Breast epithelium (tissue), 4 donors: ENCODE data around the gene FAM83C. TPM values are rescaled to one million over a fixed set of nuclear protein-coding genes. Genes with fewer than 3 reads are reported as not detected.

Source experiments
- DNase-seq, 2 donors: peaks; one replicate each; pipeline ENCODE4 v3.0.0-alpha.2; 2019; ENCODE audit warnings: low spot score in 2 of 2
- H3K27ac ChIP-seq, 2 donors: fragments of 200-600 bp; sonication (generic) in 1 of 2; one replicate each; pipeline ENCODE4 v1.5.1; 2016 to 2019; ENCODE audit warnings: mild to moderate bottlenecking in 1 of 2
- H3K27me3 ChIP-seq, 2 donors: fragments of 200-600 bp; sonication (generic) in 1 of 2; one replicate each; pipeline versions ENCODE4 v1.5.1 to v1.6.0; 2017 to 2019; ENCODE audit warnings: control low read depth in 1 of 2, mild to moderate bottlenecking in 1 of 2
- H3K36me3 ChIP-seq: fragments of 200-600 bp; one replicate; pipeline ENCODE4 v1.5.1; 2019
- H3K4me1 ChIP-seq, 2 donors: fragments of 200-600 bp; sonication (generic); one replicate each; pipeline ENCODE4 v1.5.1; 2016 to 2019; ENCODE audit warnings: control low read depth in 1 of 2
- H3K4me3 ChIP-seq, 3 donors: fragments of 200-600 bp; sonication (generic); 1 replicate in 2 of 3; 2 replicates in 1 of 3; pipeline ENCODE4 v1.5.1; 2016 to 2019; ENCODE audit warnings: mild to moderate bottlenecking in 3 of 3, moderate library complexity in 2 of 3
- H3K9me3 ChIP-seq, 2 donors: fragments of 200-600 bp; sonication (generic) in 1 of 2; one replicate each; pipeline ENCODE4 v1.5.1; 2016 to 2019; ENCODE audit warnings: control low read depth in 1 of 2
- POLR2A ChIP-seq: fragments of 450-650 bp; IDR thresholded peaks from one replicate; pipeline ENCODE4 v1.6.1; 2016; ENCODE audit warnings: antibody characterized with exemption, mild to moderate bottlenecking, moderate library complexity
- POLR2AphosphoS5 ChIP-seq, 3 donors: sonication (generic); formaldehyde crosslinking; IDR thresholded peaks; one replicate each; pipeline ENCODE4 v1.6.1; 2017; ENCODE audit warnings: antibody characterized with exemption in 3 of 3
- intact Hi-C: fragments of 100-400 bp; cut with DNase I; formaldehyde crosslinking; loops from one replicate; pipeline ENCODE4 v1.15.1; 2023; ENCODE audit warnings: low total_unique reads
- total RNA-seq, 3 donors: library from RNA; depleted of rRNA; stranded (reverse); fragments of >200 nt; gene quantifications; one replicate each; pipeline ENCODE4 v1.1.0, GENCODE V29; 2016
- TF ChIP-seq, protein P1 (sequence below), 3 donors: fragments of 450-650 bp; IDR thresholded peaks; one replicate each; pipeline ENCODE4 v1.5.1; 2016 to 2017; ENCODE audit warnings: antibody characterized with exemption in 3 of 3, mild to moderate bottlenecking in 3 of 3, moderate library complexity in 3 of 3

FAM83C gene
- total RNA-seq, 3 donors from 2014 or later: 0.15 TPM; not detected in 2

DNA sequence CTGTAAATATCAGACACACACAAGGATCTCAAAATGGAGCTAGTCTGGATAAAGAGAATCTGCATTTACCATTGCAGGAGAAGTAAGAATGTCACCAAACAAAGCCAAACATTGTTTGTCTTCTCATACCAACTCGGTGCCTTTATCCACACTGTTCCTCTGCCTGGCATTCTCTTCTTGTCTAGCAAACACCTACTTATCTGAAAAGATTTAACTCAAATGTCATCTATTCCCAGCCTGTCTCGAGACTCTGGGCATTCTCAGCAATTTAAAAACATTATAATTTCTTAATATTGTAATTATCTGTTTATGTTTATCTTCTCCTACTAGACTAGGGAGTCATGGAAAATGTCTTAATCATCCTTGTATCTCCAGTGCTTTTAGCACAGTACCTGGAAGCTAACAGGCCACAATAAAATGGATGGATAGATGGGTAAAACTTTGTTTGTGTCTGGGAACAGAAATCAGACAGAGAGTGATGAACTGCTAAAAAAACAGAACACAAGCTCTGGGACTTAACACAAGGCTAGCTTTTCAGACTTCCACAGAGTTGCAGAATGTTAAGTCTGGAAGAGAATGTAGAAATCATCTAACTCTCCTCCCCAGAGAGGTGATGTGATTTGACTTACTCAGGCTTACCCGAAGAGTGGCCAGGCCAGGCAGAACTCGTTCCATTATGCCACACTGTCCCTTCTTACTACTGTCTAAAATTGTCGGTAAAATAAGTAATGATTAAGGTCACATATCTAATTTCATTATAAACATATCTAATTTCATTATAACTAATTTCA is 42.3 kb upstream of the FAM83C start:
- TF ChIP-seq, protein P1, sequence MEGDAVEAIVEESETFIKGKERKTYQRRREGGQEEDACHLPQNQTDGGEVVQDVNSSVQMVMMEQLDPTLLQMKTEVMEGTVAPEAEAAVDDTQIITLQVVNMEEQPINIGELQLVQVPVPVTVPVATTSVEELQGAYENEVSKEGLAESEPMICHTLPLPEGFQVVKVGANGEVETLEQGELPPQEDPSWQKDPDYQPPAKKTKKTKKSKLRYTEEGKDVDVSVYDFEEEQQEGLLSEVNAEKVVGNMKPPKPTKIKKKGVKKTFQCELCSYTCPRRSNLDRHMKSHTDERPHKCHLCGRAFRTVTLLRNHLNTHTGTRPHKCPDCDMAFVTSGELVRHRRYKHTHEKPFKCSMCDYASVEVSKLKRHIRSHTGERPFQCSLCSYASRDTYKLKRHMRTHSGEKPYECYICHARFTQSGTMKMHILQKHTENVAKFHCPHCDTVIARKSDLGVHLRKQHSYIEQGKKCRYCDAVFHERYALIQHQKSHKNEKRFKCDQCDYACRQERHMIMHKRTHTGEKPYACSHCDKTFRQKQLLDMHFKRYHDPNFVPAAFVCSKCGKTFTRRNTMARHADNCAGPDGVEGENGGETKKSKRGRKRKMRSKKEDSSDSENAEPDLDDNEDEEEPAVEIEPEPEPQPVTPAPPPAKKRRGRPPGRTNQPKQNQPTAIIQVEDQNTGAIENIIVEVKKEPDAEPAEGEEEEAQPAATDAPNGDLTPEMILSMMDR (IDR thresholded peaks at IDR 0.05): no peak
- TF ChIP-seq POLR2A (no peak), POLR2AphosphoS5 (IDR thresholded peaks at IDR 0.05) (no peak)
- Histone ChIP-seq H3K4me1 (peaks cover 0 to 3% of the 10 kb centered on the region in 2 donors), H3K27ac (no peak overlapping the region)

DNA sequence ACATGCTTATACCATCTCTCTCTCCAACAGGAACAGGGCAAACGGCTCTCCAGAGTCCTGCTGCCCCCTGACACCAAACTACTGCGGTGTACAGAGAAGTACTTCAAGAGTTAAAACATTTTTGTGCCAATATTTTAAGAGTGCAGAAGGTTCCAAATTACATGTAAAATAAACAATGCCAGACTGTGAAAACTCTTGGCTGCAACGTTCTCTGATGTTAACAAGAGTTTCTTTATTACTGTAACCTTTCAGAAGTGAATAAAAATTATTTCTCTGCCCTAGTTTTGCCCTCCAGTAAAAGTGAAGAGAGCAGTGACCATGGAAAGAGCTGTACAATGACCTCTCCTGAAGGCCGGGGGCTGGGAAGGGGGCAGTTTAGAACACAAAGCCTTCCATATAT is 41.4 kb upstream of the FAM83C start:
- Histone ChIP-seq H3K9me3 (no peaks in the 10 kb centered on the region), H3K4me1 (peaks cover 0 to 3% of the 10 kb centered on the region in 2 donors), H3K27me3 (no peaks in the 10 kb centered on the region), H3K36me3 (no peaks in the 10 kb centered on the region), H3K27ac (no peak overlapping the region), H3K4me3 (no peak overlapping the region)
- TF ChIP-seq, protein P1 (IDR thresholded peaks at IDR 0.05): no peak
- TF ChIP-seq POLR2AphosphoS5 (IDR thresholded peaks at IDR 0.05) (no peak), POLR2A (no peak)
- no peak for DNase-seq
- intact Hi-C loops: no loop called here

More for the DNA sequence above, 42.3 kb upstream of the FAM83C start:
- no peak for DNase-seq
- no peak overlapping the region for H3K4me3 ChIP-seq
- intact Hi-C loops: no loop called here
- H3K36me3 ChIP-seq: no peaks in the 10 kb centered on the region
- no peaks in the 10 kb centered on the region for H3K27me3 ChIP-seq
- H3K9me3 ChIP-seq: no peaks in the 10 kb centered on the region

DNA sequence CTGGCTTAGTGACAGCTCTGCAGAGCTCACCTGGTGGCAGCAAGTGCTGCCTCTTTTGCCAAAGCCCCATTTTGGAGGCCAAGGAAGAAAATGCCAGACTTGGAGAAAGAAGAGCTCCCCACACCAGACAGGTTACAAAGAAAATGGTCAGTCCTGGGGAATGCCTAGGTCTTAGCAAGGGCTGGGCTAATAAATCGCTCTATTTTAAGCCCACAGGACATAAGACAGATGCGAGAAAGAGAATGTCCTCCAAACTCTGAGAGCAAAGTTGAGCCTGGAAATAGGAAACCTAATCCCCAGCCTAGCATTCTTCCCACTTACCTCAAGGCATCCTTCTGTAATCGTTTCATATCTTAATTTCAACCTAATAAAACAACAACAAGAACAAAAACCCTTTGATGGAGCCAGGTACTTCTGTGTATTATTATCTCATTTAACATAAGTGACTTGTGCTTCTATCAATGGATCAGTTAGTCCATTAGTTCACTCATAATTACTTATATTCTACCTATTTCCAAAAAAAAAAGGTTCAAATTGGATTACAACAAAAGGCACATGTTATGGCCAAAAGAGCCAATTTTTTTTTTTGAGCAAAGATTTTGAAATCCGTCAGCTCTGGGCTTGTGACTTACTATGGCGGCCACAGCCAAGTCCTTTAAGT is 40.4 kb upstream of the FAM83C start:
- TF ChIP-seq, protein P1 (IDR thresholded peaks at IDR 0.05): no peak
- TF ChIP-seq POLR2A (no peak), POLR2AphosphoS5 (IDR thresholded peaks at IDR 0.05) (no peak)
- no peaks in the 10 kb centered on the region for H3K4me1 ChIP-seq
- intact Hi-C loops: no loop called here
- no peaks in the 10 kb centered on the region for H3K9me3 ChIP-seq
- no peak overlapping the region for H3K27ac ChIP-seq
- no peak overlapping the region for H3K4me3 ChIP-seq
- no peaks in the 10 kb centered on the region for H3K27me3 ChIP-seq
- H3K36me3 ChIP-seq: no peaks in the 10 kb centered on the region
- no peak for DNase-seq

DNA sequence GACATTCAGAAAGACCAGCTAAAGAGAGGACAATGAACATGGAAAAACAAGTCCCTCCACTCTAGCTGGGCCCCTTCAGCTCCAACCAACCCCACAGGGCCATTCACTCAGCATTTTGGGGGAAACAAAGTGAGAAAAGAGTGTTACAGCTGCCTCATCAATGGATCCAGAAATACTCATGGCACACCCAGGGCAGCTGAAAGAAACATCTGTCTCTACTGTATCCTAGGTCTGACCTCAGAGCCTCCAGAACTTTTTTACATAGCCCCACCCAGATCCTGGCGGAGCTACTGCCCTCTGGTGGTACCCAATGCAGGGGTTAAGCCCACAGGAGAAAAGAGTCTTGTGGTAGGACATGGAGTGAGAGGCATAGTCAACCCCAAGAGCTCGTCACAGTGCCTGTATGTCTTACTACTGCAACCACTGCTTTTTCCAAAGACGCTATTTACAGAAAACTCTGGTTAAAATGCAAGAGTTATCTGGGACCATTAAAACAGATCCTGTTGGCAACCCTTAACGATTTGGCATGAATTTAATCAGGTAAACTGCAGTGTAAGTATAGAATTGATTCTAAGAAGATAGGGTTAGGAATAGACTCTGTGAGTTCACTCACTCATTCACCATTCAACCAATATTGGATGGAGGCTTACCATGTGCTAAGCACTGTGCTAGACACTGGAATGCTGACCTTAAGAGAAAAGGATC is 37.4 kb upstream of the FAM83C start:
- H3K27ac ChIP-seq: no peak overlapping the region
- H3K36me3 ChIP-seq: no peaks in the 10 kb centered on the region
- no peaks in the 10 kb centered on the region for H3K27me3 ChIP-seq
- intact Hi-C loops: no loop called here
- H3K9me3 ChIP-seq: no peaks in the 10 kb centered on the region
- no peaks in the 10 kb centered on the region for H3K4me1 ChIP-seq
- no peak overlapping the region for H3K4me3 ChIP-seq
- DNase-seq: no peak
- TF ChIP-seq POLR2A (no peak), POLR2AphosphoS5 (IDR thresholded peaks at IDR 0.05) (no peak)
- TF ChIP-seq, protein P1 (IDR thresholded peaks at IDR 0.05): no peak
